Gastrocnemius medialis (tissue), 4 donors: ENCODE results near the gene GIMAP4. TPM values are rescaled to one million over a fixed set of nuclear protein-coding genes. Genes with fewer than 3 reads are reported as not detected.

Source experiments
- ATAC-seq, 2 donors: fragments of 150-250 bp; one replicate each; pipeline ENCODE4 v1.9.1; 2016
- DNase-seq, 2 donors: peaks; one replicate each; pipeline ENCODE4 v3.0.0-alpha.2; 2019
- H3K27ac ChIP-seq, 4 donors: fragments of 200-600 bp; sonication (generic); 1 replicate in 1 of 4; 2 replicates in 3 of 4; pipeline ENCODE4 v1.5.1; 2016 to 2018; ENCODE audit warnings: mild to moderate bottlenecking in 2 of 4, moderate library complexity in 1 of 4
- H3K27me3 ChIP-seq, 3 donors: fragments of 200-600 bp; sonication (generic) in 2 of 3; 1 replicate in 1 of 3; 2 replicates in 2 of 3; pipeline versions ENCODE4 v1.5.1 to v1.6.0; 2016 to 2019; ENCODE audit warnings: mild to moderate bottlenecking in 1 of 3, moderate library complexity in 1 of 3
- H3K36me3 ChIP-seq, 2 donors: fragments of 200-600 bp; sonication (generic) in 1 of 2; one replicate each; pipeline ENCODE4 v1.5.1; 2017 to 2018
- H3K4me1 ChIP-seq, 2 donors: fragments of 200-600 bp; sonication (generic) in 1 of 2; one replicate each; pipeline ENCODE4 v1.5.1; 2016 to 2017; ENCODE audit warnings: mild to moderate bottlenecking in 2 of 2
- H3K4me3 ChIP-seq, 4 donors: fragments of 200-600 bp; sonication (generic) in 3 of 4; 1 replicate in 1 of 4; 2 replicates in 3 of 4; pipeline ENCODE4 v1.5.1; 2016 to 2019; ENCODE audit warnings: mild to moderate bottlenecking in 2 of 4
- H3K9me3 ChIP-seq, 3 donors: fragments of 200-600 bp; sonication (generic) in 2 of 3; 1 replicate in 1 of 3; 2 replicates in 2 of 3; pipeline ENCODE4 v1.5.1; 2016 to 2019
- POLR2A ChIP-seq, 2 donors: fragments of 450-650 bp; IDR thresholded peaks; one replicate each; pipeline ENCODE4 v1.6.1; 2017; ENCODE audit warnings: antibody characterized with exemption in 2 of 2, mild to moderate bottlenecking in 2 of 2, moderate library complexity in 2 of 2
- in situ Hi-C, 4 donors: fragments of 200-750 bp; cut with MboI; loops; one replicate each; pipeline versions ENCODE4 v1.15.0 to v1.8.0; 2017; ENCODE audit warnings: low sequenced_read_pairs in 4 of 4
- intact Hi-C: fragments of 100-400 bp; cut with DNase I; formaldehyde crosslinking; loops from one replicate; pipeline ENCODE4 v1.15.1; 2023; ENCODE audit warnings: low total_unique reads
- total RNA-seq, 4 donors: library from RNA; depleted of rRNA; stranded (reverse); fragments of >200 nt; gene quantifications; one replicate each; pipeline versions ENCODE4 v1.1.0 to v1.2.3, GENCODE V29; 2016
- TF ChIP-seq, protein P1 (sequence below), 5 experiments: fragments of 450-650 bp in 3 of 5; fragments of 200-600 bp in 2 of 5; sonication (generic) in 2 of 5; IDR thresholded peaks in 4 of 5; conservative IDR thresholded peaks in 1 of 5; 1 replicate in 4 of 5; 2 replicates in 1 of 5; pipeline ENCODE4 v1.5.1; 2016 to 2019; ENCODE audit warnings: antibody characterized with exemption in 5 of 5, mild to moderate bottlenecking in 3 of 5, moderate library complexity in 3 of 5

The GIMAP4 gene
- total RNA-seq, 4 donors from 2014 or later = 11.9 to 16.9 (median 15.0) TPM

DNA sequence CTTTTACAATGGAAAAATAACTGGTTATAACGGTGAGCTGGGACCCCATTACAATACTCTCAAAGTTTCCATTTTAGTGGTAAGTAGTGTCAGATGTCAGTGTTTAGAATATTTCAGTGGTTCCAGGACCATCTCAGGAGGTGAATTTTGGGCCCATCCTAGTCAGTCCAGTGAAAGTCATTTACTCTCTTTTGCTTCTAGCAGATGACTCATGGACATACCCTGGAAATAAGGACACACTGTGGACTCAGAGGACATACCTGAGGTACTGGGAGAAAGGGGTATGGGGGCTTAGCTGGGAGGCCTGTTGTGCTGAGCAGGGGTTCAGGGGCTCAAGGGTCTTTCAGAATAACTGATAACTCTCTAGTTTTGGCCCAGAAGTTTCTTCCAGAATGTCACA is 618 bp upstream of the GIMAP4 start:
- Histone ChIP-seq H3K9me3 (no peaks in the 10 kb centered on the region), H3K4me1 (no peaks in the 10 kb centered on the region), H3K4me3 (peak overlapping the region in 1 of 4 donors; percentile 53), H3K27ac (peak overlapping the region in 3 of 4 donors; percentile 71 to 80 (median 75)), H3K36me3 (no peaks in the 10 kb centered on the region), H3K27me3 (no peaks in the 10 kb centered on the region)
- intact Hi-C loops = no loop called here
- DNase-seq = no peak
- no peak for ATAC-seq
- in situ Hi-C loops = no loop called here
- TF ChIP-seq, protein P1, sequence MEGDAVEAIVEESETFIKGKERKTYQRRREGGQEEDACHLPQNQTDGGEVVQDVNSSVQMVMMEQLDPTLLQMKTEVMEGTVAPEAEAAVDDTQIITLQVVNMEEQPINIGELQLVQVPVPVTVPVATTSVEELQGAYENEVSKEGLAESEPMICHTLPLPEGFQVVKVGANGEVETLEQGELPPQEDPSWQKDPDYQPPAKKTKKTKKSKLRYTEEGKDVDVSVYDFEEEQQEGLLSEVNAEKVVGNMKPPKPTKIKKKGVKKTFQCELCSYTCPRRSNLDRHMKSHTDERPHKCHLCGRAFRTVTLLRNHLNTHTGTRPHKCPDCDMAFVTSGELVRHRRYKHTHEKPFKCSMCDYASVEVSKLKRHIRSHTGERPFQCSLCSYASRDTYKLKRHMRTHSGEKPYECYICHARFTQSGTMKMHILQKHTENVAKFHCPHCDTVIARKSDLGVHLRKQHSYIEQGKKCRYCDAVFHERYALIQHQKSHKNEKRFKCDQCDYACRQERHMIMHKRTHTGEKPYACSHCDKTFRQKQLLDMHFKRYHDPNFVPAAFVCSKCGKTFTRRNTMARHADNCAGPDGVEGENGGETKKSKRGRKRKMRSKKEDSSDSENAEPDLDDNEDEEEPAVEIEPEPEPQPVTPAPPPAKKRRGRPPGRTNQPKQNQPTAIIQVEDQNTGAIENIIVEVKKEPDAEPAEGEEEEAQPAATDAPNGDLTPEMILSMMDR (IDR thresholded peaks at IDR 0.05 in 4 of 5, conservative IDR thresholded peaks at IDR 0.05 in 1 of 5) = no peak
- TF ChIP-seq POLR2A (IDR thresholded peaks at IDR 0.05) = no peak

GRCh38 chr7:150567871-150568301 is 696 bp downstream of the GIMAP4 start:
- peak overlapping the region; percentile 49 to 80 (median 73) for H3K27ac ChIP-seq
- H3K27me3 ChIP-seq = no peaks in the 10 kb centered on the region
- no peak for ATAC-seq
- in situ Hi-C loops (no loop called here), intact Hi-C loops (no loop called here)
- no peaks in the 10 kb centered on the region for H3K9me3 ChIP-seq
- peak overlapping the region; percentile 40 to 53 (median 48) for H3K4me3 ChIP-seq
- no peak for DNase-seq
- no peaks in the 10 kb centered on the region for H3K4me1 ChIP-seq
- H3K36me3 ChIP-seq = no peaks in the 10 kb centered on the region
- TF ChIP-seq, protein P1 (IDR thresholded peaks at IDR 0.05 in 4 of 5, conservative IDR thresholded peaks at IDR 0.05 in 1 of 5) = no peak
- TF ChIP-seq POLR2A (IDR thresholded peaks at IDR 0.05) = no peak

GRCh38 chr7:150568714-150569113 is 1.5 kb downstream of the GIMAP4 start:
- DNase-seq = no peak
- Histone ChIP-seq H3K27me3 (no peaks in the 10 kb centered on the region), H3K4me3 (peak overlapping the region; percentile 40 to 53 (median 48)), H3K27ac (peak overlapping the region; percentile 49 to 80 (median 73)), H3K4me1 (no peaks in the 10 kb centered on the region), H3K36me3 (no peaks in the 10 kb centered on the region), H3K9me3 (no peaks in the 10 kb centered on the region)
- no peak for ATAC-seq
- TF ChIP-seq, protein P1 (IDR thresholded peaks at IDR 0.05 in 4 of 5, conservative IDR thresholded peaks at IDR 0.05 in 1 of 5) = no peak
- intact Hi-C loops = no loop called here
- in situ Hi-C loops = no loop called here

DNA sequence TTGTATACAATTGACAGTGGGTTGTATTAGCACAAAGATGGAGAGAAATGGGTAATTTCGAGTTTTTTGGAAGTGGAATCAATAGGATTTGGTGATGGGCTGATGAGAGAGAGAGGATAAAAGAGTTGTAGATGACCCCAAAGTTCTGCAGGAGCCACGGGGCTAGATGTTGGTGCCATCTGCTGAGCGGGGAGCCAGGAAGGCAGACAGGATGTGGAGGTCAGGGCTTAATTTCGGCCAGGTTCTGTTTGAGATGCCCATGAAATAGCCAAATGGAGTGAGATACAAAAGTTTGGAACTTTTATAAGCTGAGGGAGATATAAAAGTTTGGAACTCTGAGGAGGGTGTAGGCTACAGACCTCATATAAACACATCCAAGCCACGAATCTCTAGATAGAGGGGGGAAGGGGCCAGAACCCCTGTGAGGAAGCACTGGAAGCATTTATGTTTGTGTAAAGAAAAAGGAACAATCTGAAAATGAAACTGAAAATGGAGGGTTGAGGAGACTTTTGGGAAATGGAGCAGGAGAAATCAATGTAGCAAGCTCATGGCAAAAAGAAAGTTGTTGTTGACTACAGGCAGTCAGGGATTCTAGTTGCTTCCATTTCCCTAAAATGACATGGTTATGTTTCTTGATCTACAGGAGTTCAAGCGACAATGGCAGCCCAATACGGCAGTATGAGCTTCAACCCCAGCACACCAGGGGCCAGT is 2.2 kb downstream of the GIMAP4 start:
- Histone ChIP-seq H3K36me3 (no peaks in the 10 kb centered on the region), H3K9me3 (no peaks in the 10 kb centered on the region), H3K4me1 (no peaks in the 10 kb centered on the region), H3K4me3 (peak overlapping the region; percentile 15 to 53 (median 45)), H3K27me3 (no peaks in the 10 kb centered on the region), H3K27ac (peak overlapping the region; percentile 49 to 80 (median 73))
- DNase-seq (no peak), ATAC-seq (no peak)
- intact Hi-C loops = no loop called here
- in situ Hi-C loops = no loop called here
- TF ChIP-seq POLR2A (IDR thresholded peaks at IDR 0.05) = no peak
- TF ChIP-seq, protein P1 (IDR thresholded peaks at IDR 0.05 in 4 of 5, conservative IDR thresholded peaks at IDR 0.05 in 1 of 5) = no peak
